22Rv1 (cell line): ENCODE results near the gene EFCAB8.
"Not testable (repeated sequence)": the region's sequence is repeated elsewhere in the genome, so short reads cannot be mapped to it uniquely, and the experiment has no call there.

Source experiments
- H3K27ac ChIP-seq: fragments of 450-650 bp; 2 replicates; pipeline ENCODE4 v1.5.1; 2017
- ZFX ChIP-seq: fragments of 450-650 bp; IDR thresholded peaks from 2 replicates; pipeline ENCODE4 v1.6.1; 2017; ENCODE audit warnings: antibody characterized with exemption, borderline replicate concordance
- TF ChIP-seq, protein P1 (sequence below): fragments of 450-650 bp; IDR thresholded peaks from 2 replicates; pipeline ENCODE4 v1.5.1; 2017; ENCODE audit warnings: mild to moderate bottlenecking

EFCAB8 gene

DNA sequence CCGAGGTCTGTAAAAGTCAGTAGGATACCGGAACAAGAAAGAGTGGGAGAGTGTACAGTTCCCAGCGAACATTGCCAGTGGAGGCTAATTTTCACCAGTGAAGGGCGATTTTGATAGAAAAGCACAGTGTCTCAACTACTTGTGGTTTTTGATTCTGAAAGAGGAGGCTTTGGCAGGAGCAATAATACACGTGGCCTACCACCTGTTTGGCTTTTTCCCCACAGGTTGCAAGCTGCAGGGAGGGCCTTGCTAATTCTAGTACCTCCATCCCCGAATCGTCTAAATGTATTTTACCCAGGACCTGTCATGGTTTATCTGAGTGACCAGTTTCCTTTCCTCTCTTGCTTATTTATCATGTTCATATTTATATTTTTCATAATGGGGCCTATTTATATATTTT, 3.3 kb upstream of the EFCAB8 start:
- TF ChIP-seq, protein P1, sequence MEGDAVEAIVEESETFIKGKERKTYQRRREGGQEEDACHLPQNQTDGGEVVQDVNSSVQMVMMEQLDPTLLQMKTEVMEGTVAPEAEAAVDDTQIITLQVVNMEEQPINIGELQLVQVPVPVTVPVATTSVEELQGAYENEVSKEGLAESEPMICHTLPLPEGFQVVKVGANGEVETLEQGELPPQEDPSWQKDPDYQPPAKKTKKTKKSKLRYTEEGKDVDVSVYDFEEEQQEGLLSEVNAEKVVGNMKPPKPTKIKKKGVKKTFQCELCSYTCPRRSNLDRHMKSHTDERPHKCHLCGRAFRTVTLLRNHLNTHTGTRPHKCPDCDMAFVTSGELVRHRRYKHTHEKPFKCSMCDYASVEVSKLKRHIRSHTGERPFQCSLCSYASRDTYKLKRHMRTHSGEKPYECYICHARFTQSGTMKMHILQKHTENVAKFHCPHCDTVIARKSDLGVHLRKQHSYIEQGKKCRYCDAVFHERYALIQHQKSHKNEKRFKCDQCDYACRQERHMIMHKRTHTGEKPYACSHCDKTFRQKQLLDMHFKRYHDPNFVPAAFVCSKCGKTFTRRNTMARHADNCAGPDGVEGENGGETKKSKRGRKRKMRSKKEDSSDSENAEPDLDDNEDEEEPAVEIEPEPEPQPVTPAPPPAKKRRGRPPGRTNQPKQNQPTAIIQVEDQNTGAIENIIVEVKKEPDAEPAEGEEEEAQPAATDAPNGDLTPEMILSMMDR = no peak
- no peak for TF ChIP-seq ZFX
- H3K27ac ChIP-seq = no peak overlapping the region

DNA sequence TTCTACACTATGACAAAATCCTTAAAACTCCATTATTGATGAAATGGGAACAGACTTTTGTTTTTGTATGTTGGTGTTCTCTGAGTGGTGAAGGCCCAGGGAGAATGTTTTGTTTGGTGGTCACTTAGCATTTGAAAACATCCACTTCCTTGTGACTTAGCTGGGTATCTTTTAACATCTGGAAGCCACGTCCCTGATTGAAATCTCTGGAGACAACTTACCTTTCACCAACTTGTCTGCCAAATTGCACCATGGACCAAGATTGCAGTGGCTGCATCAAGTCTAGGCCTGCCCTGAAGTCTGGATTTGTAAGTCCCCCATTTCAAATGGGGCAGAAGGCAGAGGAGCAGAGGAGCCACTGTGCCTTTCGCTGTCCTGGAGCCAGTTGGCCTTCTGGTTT, 534 bp upstream of the EFCAB8 start:
- TF ChIP-seq, protein P1 = no peak
- TF ChIP-seq ZFX = no peak
- no peak overlapping the region for H3K27ac ChIP-seq

DNA sequence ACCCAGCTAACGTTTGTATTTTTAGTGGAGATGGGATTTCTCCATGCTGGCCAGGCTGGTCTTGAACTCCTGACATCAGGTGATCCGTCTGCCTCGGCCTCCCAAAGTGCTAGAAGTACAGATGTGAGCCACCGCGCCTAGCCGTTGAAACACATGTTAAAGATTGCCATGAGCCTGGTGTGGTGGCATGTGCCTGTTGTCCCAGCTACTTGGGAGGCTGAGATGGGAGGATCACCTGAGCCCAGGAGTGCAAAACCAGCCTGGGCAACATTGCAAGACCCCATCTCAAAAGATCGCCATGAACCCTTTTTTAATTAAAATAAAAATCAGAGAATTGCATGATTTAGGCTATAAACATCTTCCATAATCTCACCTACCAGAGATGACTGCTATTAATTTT, 2.7 kb downstream of the EFCAB8 start:
- no peak overlapping the region for H3K27ac ChIP-seq
- no peak for TF ChIP-seq ZFX
- TF ChIP-seq, protein P1 = no peak

DNA sequence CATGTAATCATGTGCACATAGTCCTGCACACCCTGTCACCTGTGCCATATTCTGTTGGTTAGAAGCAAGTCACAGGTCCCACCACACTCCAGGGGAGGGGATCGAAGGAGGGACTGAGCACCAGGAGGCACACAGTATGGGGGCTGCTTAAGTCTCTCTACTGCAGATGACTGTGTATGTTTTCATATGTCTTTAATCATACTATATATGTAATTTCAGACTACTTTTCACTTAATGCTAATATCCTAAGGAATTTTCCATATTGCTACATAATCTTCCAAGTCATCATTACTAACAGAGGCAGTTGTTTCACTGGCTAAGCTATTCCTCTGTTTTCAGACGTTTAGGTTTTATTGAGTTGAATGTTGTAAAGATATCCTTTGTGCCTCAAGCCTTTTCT, 10.8 kb downstream of the EFCAB8 start:
- TF ChIP-seq, protein P1 = no peak
- no peak for TF ChIP-seq ZFX

DNA sequence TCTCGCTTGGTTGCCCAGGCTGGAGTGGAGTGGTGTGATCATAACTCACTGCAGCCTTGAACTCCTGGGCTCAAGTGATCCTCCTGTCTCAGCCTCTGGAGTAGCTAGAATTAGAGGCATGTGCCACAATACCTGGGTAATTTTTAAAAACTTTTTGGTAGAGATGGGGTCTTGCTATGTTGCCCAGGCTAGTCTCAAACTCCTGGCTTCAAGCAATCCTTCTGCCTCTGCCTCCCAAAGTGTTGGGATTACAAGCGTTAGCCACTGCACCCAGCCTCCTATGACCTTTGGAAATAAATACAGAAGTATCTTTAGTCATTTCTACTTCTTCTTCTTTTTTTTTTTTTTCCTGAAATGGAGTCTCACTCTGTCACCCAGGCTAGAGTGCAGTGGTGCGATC, 11.8 kb downstream of the EFCAB8 start:
- not testable (repeated sequence) for H3K27ac ChIP-seq

More for the DNA sequence above, 10.8 kb downstream of the EFCAB8 start:
- H3K27ac ChIP-seq = no peak overlapping the region

DNA sequence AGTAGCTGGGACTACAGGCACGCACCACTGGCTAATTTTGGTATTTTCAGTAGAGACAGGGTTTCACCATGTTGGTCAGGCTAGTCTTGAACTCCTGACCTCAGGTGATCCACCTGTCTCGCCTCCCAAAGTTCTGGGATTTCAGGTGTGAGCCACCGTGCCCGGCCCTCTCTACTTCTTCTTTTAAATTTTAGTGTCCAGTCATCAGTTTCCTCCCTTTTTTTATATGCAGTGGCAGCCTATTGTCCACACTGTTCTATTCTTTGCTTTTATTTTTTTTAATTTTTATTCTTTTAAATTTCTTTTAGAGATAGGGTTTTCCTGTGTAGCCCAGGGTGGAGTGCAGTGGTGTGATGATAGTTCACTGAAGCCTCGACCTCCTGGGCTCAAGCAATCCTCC, 12.3 kb downstream of the EFCAB8 start:
- no peak overlapping the region for H3K27ac ChIP-seq
- TF ChIP-seq ZFX = no peak
- TF ChIP-seq, protein P1 = no peak

DNA sequence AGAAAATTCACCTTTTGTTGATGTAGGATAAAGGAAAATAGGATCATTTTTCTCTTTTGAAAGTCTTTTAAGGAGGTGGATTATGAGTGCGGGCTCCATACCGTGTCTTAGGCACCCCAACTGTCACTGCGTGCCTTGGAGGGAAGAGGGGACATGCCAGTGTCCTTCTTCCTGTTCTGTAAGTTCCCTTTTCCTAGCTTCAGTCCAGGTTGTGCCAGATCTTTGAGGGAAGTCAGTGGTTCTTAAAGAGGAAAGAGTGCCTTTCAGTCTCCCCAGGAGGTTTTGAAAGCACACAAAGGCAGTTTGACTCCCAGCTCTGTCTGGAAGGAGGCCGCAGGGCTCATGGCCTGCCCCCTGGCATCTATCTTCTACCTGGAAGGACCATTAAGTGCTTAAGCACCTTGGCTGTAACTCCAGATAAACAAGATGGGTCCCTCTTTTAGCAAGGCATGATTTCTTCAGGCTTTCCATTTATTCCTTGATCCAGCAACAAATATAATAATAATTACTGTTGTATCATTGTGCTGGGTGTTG, 13.0 kb downstream of the EFCAB8 start:
- TF ChIP-seq, protein P1 = no peak
- no peak for TF ChIP-seq ZFX
- H3K27ac ChIP-seq = no peak overlapping the region

DNA sequence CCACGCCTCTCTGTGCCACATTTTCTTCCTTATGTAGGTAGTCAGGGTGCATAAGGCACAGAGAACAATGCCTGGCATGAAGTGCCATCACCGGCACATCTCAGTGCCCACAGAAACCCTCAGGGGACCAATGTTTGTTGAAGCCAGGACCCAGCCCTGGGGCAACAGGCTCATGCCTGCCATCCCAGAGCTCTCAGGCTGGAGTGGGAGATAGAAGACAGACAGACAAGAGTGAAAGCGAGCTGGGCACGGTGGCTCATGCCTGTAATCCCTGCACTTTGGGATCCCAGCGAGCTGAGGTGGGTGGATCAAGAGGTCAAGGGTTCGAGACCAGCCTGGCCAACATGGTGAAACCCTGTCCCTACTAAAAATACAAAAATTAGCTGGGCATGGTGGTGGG, 13.5 kb downstream of the EFCAB8 start:
- TF ChIP-seq, protein P1 = no peak
- no peak for TF ChIP-seq ZFX
- H3K27ac ChIP-seq = no peak overlapping the region
